ENCODE results near the gene ZNF567. TPM values are rescaled to one million over a fixed set of nuclear protein-coding genes. Genes with fewer than 3 reads are reported as not detected.

ZNF567 gene
- polyA plus RNA-seq, 3 donors, result 0.84 to 1.7 (median 1.5) TPM

GRCh38 chr19:36646746-36647145 is 40.7 kb upstream of the ZNF567 start:
- H3K4me3 ChIP-seq (replicated peaks in 1 of 3; ENCODE audit: low read depth in 2 of 3, low read length in 3 of 3), result no peak overlapping the region
- Mint-ChIP-seq H3K4me3 (no peak overlapping the region), H3K27ac (no peak overlapping the region), H3K36me3 (peaks cover 23 to 31% of the 10 kb centered on the region in 2 donors), H3K4me1 (no peaks in the 10 kb centered on the region), H3K9me3 (peaks cover 38 to 79% (median 73%) of the 10 kb centered on the region in 7 donors), H3K27me3 (ENCODE audit: low read depth in 3 of 3) (peaks cover 0 to 2% (median 0%) of the 10 kb centered on the region in 3 donors)
- no peak overlapping the region for H3K4me2 ChIP-seq (replicated peaks; ENCODE audit: extremely low read depth, low read length, poor library complexity, severe bottlenecking)
- WGBS (ENCODE audit: insufficient coverage), result no CpG with 5 or more reads among the region's 2 CpGs
- no peak overlapping the region for H3K9ac ChIP-seq (ENCODE audit: insufficient read depth, low read length, poor library complexity, severe bottlenecking)
- H4K20me1 ChIP-seq (ENCODE audit: insufficient read depth, low read length), result no peaks in the 10 kb centered on the region
- peaks cover 11 to 38% of the 10 kb centered on the region in 2 donors for H3K36me3 ChIP-seq (replicated peaks in 1 of 2; ENCODE audit: control insufficient read depth in 1 of 2, insufficient read depth in 2 of 2, low read length in 2 of 2)
- H2AFZ ChIP-seq (ENCODE audit: insufficient read depth, low read depth, low read length, poor library complexity, severe bottlenecking), result no peak overlapping the region
- no peak for DNase-seq
- no peaks in the 10 kb centered on the region for H3K79me2 ChIP-seq (ENCODE audit: insufficient read depth, low read length)
- peaks cover 73 to 92% of the 10 kb centered on the region in 2 donors for H3K9me3 ChIP-seq (replicated peaks in 1 of 2; ENCODE audit: control insufficient read depth in 1 of 2, insufficient read depth in 1 of 2, low read length in 2 of 2)
- H3K4me1 ChIP-seq (ENCODE audit: control insufficient read depth in 1 of 2, insufficient read depth in 2 of 2, low read length in 2 of 2), result no peaks in the 10 kb centered on the region
- no peaks in the 10 kb centered on the region for H3K27me3 ChIP-seq (ENCODE audit: control insufficient read depth in 2 of 2, insufficient read depth in 2 of 2, low read length in 2 of 2)
- H3K27ac ChIP-seq (ENCODE audit: low read depth in 1 of 2, low read length in 2 of 2), result no peak overlapping the region
- no peak for TF ChIP-seq CTCF (IDR thresholded peaks at IDR 0.05)
- intact Hi-C loops (cut with micrococcal nuclease), result no loop called here

- H3K4me1 ChIP-seq (ENCODE audit: control insufficient read depth in 1 of 2, insufficient read depth in 2 of 2, low read length in 2 of 2), result no peaks in the 10 kb centered on the region
- H3K4me1 Mint-ChIP-seq, result no peaks in the 10 kb centered on the region
- no peak overlapping the region for H3K27ac ChIP-seq (ENCODE audit: low read depth in 1 of 2, low read length in 2 of 2)
- intact Hi-C loops (cut with micrococcal nuclease), result no loop called here
- H3K27me3 Mint-ChIP-seq (ENCODE audit: low read depth in 3 of 3), result no peaks in the 10 kb centered on the region
- no peak overlapping the region for H3K4me3 Mint-ChIP-seq
- DNase-seq, result no peak
- peaks cover 67 to 94% of the 10 kb centered on the region in 2 donors for H3K9me3 ChIP-seq (replicated peaks in 1 of 2; ENCODE audit: control insufficient read depth in 1 of 2, insufficient read depth in 1 of 2, low read length in 2 of 2)
- TF ChIP-seq CTCF (IDR thresholded peaks at IDR 0.05), result no peak
- no peak overlapping the region for H3K4me3 ChIP-seq (replicated peaks in 1 of 3; ENCODE audit: low read depth in 2 of 3, low read length in 3 of 3)
- H4K20me1 ChIP-seq (ENCODE audit: insufficient read depth, low read length), result no peaks in the 10 kb centered on the region
- H3K9ac ChIP-seq (ENCODE audit: insufficient read depth, low read length, poor library complexity, severe bottlenecking), result no peak overlapping the region
- no peak overlapping the region for H3K4me2 ChIP-seq (replicated peaks; ENCODE audit: extremely low read depth, low read length, poor library complexity, severe bottlenecking)
- WGBS (ENCODE audit: insufficient coverage), result 100% methylated on average over 1 of the region's 1 CpG
- H3K36me3 ChIP-seq (replicated peaks in 1 of 2; ENCODE audit: control insufficient read depth in 1 of 2, insufficient read depth in 2 of 2, low read length in 2 of 2), result peaks cover 39 to 82% of the 10 kb centered on the region in 2 donors
- no peak overlapping the region for H3K27ac Mint-ChIP-seq
- peaks cover 59 to 78% of the 10 kb centered on the region in 2 donors for H3K36me3 Mint-ChIP-seq
- H3K27me3 ChIP-seq (ENCODE audit: control insufficient read depth in 2 of 2, insufficient read depth in 2 of 2, low read length in 2 of 2), result no peaks in the 10 kb centered on the region
- H3K9me3 Mint-ChIP-seq, result peaks cover 48 to 83% (median 74%) of the 10 kb centered on the region in 7 donors
- no peaks in the 10 kb centered on the region for H3K79me2 ChIP-seq (ENCODE audit: insufficient read depth, low read length)
- H2AFZ ChIP-seq (ENCODE audit: insufficient read depth, low read depth, low read length, poor library complexity, severe bottlenecking), result no peak overlapping the region
Measured at GRCh38 chr19:36652958-36653357, 34.5 kb upstream of the ZNF567 start.

Measured in CD14-positive monocyte (primary cell).